Gastroesophageal sphincter (tissue), 4 donors: ENCODE measurements around the gene TIGD2. TPM values are rescaled to one million over a fixed set of nuclear protein-coding genes. Genes with fewer than 3 reads are reported as not detected.

ENCODE experiments used
- ATAC-seq: fragments of 150-250 bp; one replicate; pipeline ENCODE4 v1.9.1; 2016; ENCODE audit warnings: mild to moderate bottlenecking, moderate library complexity
- H3K27ac ChIP-seq, 4 donors: fragments of 200-600 bp; sonication (generic) in 3 of 4; 1 replicate in 3 of 4; 2 replicates in 1 of 4; pipeline ENCODE4 v1.5.1; 2016 to 2019
- H3K27me3 ChIP-seq: fragments of 200-600 bp; sonication (generic); one replicate; pipeline ENCODE4 v1.5.1; 2019
- H3K36me3 ChIP-seq, 2 donors: fragments of 200-600 bp; sonication (generic); one replicate each; pipeline ENCODE4 v1.5.1; 2019; ENCODE audit warnings: control low read depth in 1 of 2
- H3K4me1 ChIP-seq, 3 donors: fragments of 200-600 bp; sonication (generic); 1 replicate in 2 of 3; 2 replicates in 1 of 3; pipeline ENCODE4 v1.5.1; 2016 to 2019; ENCODE audit warnings: control low read depth in 2 of 3
- H3K4me3 ChIP-seq, 2 donors: fragments of 200-600 bp; sonication (generic); one replicate each; pipeline ENCODE4 v1.5.1; 2019; ENCODE audit warnings: mild to moderate bottlenecking in 1 of 2, moderate library complexity in 1 of 2
- H3K9me3 ChIP-seq, 3 donors: fragments of 200-600 bp; sonication (generic); one replicate each; pipeline ENCODE4 v1.5.1; 2017 to 2019; ENCODE audit warnings: control low read depth in 2 of 3
- EP300 ChIP-seq: sonication (generic); formaldehyde crosslinking; IDR thresholded peaks from one replicate; pipeline ENCODE4 v1.6.1; 2017; ENCODE audit warnings: antibody characterized with exemption, mild to moderate bottlenecking
- POLR2A ChIP-seq, 2 donors: fragments of 450-650 bp; IDR thresholded peaks; one replicate each; pipeline ENCODE4 v1.6.1; 2017; ENCODE audit warnings: antibody characterized with exemption in 2 of 2, mild to moderate bottlenecking in 2 of 2, moderate library complexity in 1 of 2
- POLR2AphosphoS5 ChIP-seq: sonication (generic); formaldehyde crosslinking; IDR thresholded peaks from one replicate; pipeline ENCODE4 v1.6.1; 2017; ENCODE audit warnings: antibody characterized with exemption
- whole genome bisulfite sequencing, 2 donors: methylation state at CpG; one replicate each; pipeline ENCODE4 v1.1.5; 2018; ENCODE audit warnings: low coverage in 1 of 2; 5-methylcytosine and 5-hydroxymethylcytosine counted together
- total RNA-seq, 4 donors: library from RNA; depleted of rRNA; stranded (reverse); fragments of >200 nt; gene quantifications; one replicate each; pipeline ENCODE4 v1.1.0, GENCODE V29; 2016
- TF ChIP-seq, protein P1 (sequence below), 4 experiments: fragments of 200-600 bp in 2 of 4; fragments of 450-650 bp in 2 of 4; sonication (generic) in 1 of 4; IDR thresholded peaks; one replicate each; pipeline ENCODE4 v1.5.1; 2017 to 2019; ENCODE audit warnings: antibody characterized with exemption in 4 of 4, mild to moderate bottlenecking in 2 of 4, moderate library complexity in 2 of 4

TIGD2 gene
- total RNA-seq, 4 donors from 2014 or later: 1.2 to 4.5 (median 2.9) TPM

- peaks cover 0 to 21% (median 3%) of the 10 kb centered on the region in 3 donors for H3K4me1 ChIP-seq
- ATAC-seq: no peak
- no peak for TF ChIP-seq EP300
- no peak for TF ChIP-seq POLR2AphosphoS5
- TF ChIP-seq, protein P1, sequence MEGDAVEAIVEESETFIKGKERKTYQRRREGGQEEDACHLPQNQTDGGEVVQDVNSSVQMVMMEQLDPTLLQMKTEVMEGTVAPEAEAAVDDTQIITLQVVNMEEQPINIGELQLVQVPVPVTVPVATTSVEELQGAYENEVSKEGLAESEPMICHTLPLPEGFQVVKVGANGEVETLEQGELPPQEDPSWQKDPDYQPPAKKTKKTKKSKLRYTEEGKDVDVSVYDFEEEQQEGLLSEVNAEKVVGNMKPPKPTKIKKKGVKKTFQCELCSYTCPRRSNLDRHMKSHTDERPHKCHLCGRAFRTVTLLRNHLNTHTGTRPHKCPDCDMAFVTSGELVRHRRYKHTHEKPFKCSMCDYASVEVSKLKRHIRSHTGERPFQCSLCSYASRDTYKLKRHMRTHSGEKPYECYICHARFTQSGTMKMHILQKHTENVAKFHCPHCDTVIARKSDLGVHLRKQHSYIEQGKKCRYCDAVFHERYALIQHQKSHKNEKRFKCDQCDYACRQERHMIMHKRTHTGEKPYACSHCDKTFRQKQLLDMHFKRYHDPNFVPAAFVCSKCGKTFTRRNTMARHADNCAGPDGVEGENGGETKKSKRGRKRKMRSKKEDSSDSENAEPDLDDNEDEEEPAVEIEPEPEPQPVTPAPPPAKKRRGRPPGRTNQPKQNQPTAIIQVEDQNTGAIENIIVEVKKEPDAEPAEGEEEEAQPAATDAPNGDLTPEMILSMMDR (IDR thresholded peaks at IDR 0.05): no peak
- no peak for TF ChIP-seq POLR2A (IDR thresholded peaks at IDR 0.05)
- WGBS, 2 donors: 86 to 90% methylated on average over 2 to 3 of the region's 3 CpGs
- H3K27ac ChIP-seq: no peak overlapping the region
- no peaks in the 10 kb centered on the region for H3K27me3 ChIP-seq
- H3K9me3 ChIP-seq: no peaks in the 10 kb centered on the region
- no peaks in the 10 kb centered on the region for H3K36me3 ChIP-seq
- H3K4me3 ChIP-seq: no peak overlapping the region
Measured at GRCh38 chr4:89114100-89114499, 2.8 kb downstream of the TIGD2 start.

- H3K36me3 ChIP-seq: no peaks in the 10 kb centered on the region
- no peak overlapping the region for H3K4me3 ChIP-seq
- ATAC-seq: no peak
- peaks cover 0 to 5% (median under 1%) of the 10 kb centered on the region in 3 donors for H3K4me1 ChIP-seq
- H3K9me3 ChIP-seq: no peaks in the 10 kb centered on the region
- H3K27ac ChIP-seq: no peak overlapping the region
- WGBS, 2 donors: 82 to 87% methylated on average over 2 to 3 of the region's 3 CpGs
- no peaks in the 10 kb centered on the region for H3K27me3 ChIP-seq
- TF ChIP-seq POLR2A (IDR thresholded peaks at IDR 0.05): no peak
- no peak for TF ChIP-seq EP300
- TF ChIP-seq, protein P1 (IDR thresholded peaks at IDR 0.05): no peak
Measured at GRCh38 chr4:89117115-89117514, 5.8 kb downstream of the TIGD2 start.

DNA sequence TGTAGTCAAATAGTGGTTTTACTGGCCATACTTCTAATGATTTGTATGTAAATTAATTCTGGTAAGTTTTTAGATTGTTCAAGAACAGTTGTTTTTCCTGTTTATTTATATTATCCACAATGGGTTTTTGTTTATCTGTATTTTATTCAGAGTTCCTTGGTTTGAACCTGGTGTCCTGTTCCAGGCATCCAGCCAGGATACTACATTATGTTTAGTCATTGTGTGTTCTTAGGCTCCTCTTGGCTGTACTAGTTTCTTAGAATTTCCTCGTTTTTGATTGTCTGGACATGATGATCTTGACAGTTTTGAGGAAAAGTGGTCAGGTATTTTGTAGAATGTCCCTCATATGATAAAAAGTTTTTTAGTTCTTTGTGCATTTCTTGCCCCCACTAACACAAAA is 7.8 kb downstream of the TIGD2 start:
- Histone ChIP-seq H3K4me3 (no peak overlapping the region), H3K36me3 (no peaks in the 10 kb centered on the region), H3K9me3 (no peaks in the 10 kb centered on the region), H3K4me1 (no peaks in the 10 kb centered on the region), H3K27me3 (no peaks in the 10 kb centered on the region), H3K27ac (no peak overlapping the region)
- ATAC-seq: no peak
- TF ChIP-seq, protein P1 (IDR thresholded peaks at IDR 0.05): no peak
- TF ChIP-seq POLR2A (IDR thresholded peaks at IDR 0.05) (no peak), EP300 (no peak), POLR2AphosphoS5 (no peak)
- 25 to 63% methylated on average over 1 of the region's 1 CpG for WGBS, 2 donors

- Histone ChIP-seq H3K27me3 (no peaks in the 10 kb centered on the region), H3K4me3 (no peak overlapping the region), H3K9me3 (no peaks in the 10 kb centered on the region), H3K4me1 (no peaks in the 10 kb centered on the region), H3K36me3 (no peaks in the 10 kb centered on the region), H3K27ac (no peak overlapping the region)
- TF ChIP-seq, protein P1 (IDR thresholded peaks at IDR 0.05): no peak
- TF ChIP-seq POLR2AphosphoS5 (no peak), POLR2A (IDR thresholded peaks at IDR 0.05) (no peak), EP300 (no peak)
- 97 to 100% methylated on average over 3 of the region's 3 CpGs for WGBS, 2 donors
- ATAC-seq: no peak
Measured at GRCh38 chr4:89119836-89120235, 8.5 kb downstream of the TIGD2 start.

DNA sequence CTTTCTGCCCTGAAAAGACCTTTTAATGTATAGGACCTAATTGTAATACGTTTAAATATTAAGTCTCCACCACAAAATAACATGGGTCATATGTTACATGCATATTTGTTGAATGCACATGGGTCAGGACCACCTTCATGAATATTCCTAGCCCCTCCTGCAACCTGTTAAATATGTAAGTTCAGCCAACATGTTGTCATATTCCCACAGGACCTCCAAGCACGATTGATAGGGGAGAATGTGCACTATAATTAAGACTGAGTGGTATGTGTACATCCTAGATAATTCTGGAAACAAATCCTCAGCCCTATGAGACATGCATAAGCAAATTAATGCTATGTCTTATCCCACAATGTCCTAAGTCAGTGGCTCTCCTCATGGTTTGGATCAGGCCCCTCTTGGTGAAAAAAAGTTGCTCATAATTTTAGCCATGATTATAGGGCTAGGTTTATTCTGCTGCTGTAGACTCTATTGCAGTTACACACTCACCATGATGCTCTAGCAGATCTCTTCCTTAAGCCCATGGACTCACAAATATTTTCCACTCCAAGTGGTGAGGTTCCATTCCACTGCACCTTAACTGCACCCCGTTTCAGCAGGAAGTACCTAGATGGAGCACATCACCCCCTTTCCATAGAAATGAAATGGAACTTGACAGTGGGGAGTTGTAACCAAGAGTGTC is 10.2 kb downstream of the TIGD2 start:
- TF ChIP-seq EP300 (no peak), POLR2A (IDR thresholded peaks at IDR 0.05) (no peak), POLR2AphosphoS5 (no peak)
- TF ChIP-seq, protein P1 (IDR thresholded peaks at IDR 0.05): no peak
- Histone ChIP-seq H3K4me3 (no peak overlapping the region), H3K4me1 (no peaks in the 10 kb centered on the region), H3K9me3 (no peaks in the 10 kb centered on the region), H3K27ac (no peak overlapping the region), H3K27me3 (no peaks in the 10 kb centered on the region), H3K36me3 (no peaks in the 10 kb centered on the region)
- WGBS, 2 donors: 74 to 93% methylated on average over 3 of the region's 3 CpGs
- no peak for ATAC-seq
